ENCODE measurements around the gene RPS19BP1.

The RPS19BP1 gene

GRCh38 chr22:39576027-39576426, 43.5 kb upstream of the RPS19BP1 start:
- Histone ChIP-seq H3K4me2 (ENCODE audit: low read length) (no peak overlapping the region), H3F3A (ENCODE audit: control insufficient read depth, insufficient read depth) (no peaks in the 10 kb centered on the region), H3K4me3 (ENCODE audit: low read length) (no peak overlapping the region), H3K27ac (ENCODE audit: low read depth, low read length) (no peak overlapping the region), H3K36me3 (ENCODE audit: control insufficient read depth, low read length) (no peaks in the 10 kb centered on the region), H4K20me1 (ENCODE audit: control insufficient read depth, insufficient read depth, low read depth, low read length) (no peaks in the 10 kb centered on the region), H3K9me2 (replicated peaks; ENCODE audit: control insufficient read depth, low read length) (no peaks in the 10 kb centered on the region), H3K79me2 (ENCODE audit: control insufficient read depth, low read length) (no peaks in the 10 kb centered on the region), H3K9me3 (ENCODE audit: control insufficient read depth, insufficient read depth, low read length) (no peaks in the 10 kb centered on the region), H3K4me1 (ENCODE audit: control insufficient read depth, low read length) (peaks cover 7% of the 10 kb centered on the region), H3K27me3 (ENCODE audit: control insufficient read depth, low read length) (peaks cover 23% of the 10 kb centered on the region)
- TF ChIP-seq CTCF (IDR thresholded peaks at IDR 0.05; ENCODE audit: low read depth, low read length, poor library complexity, severe bottlenecking): no peak
- no peak for TF ChIP-seq EZH2phosphoT487 (IDR thresholded peaks at IDR 0.05; ENCODE audit: borderline replicate concordance, low read length)

GRCh38 chr22:39575552-39575825, 42.9 kb upstream of the RPS19BP1 start:
- Histone ChIP-seq H3K4me1 (ENCODE audit: control insufficient read depth, low read length) (peaks cover 7% of the 10 kb centered on the region), H3K27me3 (ENCODE audit: control insufficient read depth, low read length) (peaks cover 20% of the 10 kb centered on the region; the same call in 1 of the 2 replicates), H3K4me3 (ENCODE audit: low read length) (no peak overlapping the region), H3K79me2 (ENCODE audit: control insufficient read depth, low read length) (no peaks in the 10 kb centered on the region), H3K9me2 (replicated peaks; ENCODE audit: control insufficient read depth, low read length) (no peaks in the 10 kb centered on the region), H3K27ac (ENCODE audit: low read depth, low read length) (no peak overlapping the region), H3K36me3 (ENCODE audit: control insufficient read depth, low read length) (no peaks in the 10 kb centered on the region), H3K4me2 (ENCODE audit: low read length) (no peak overlapping the region), H3F3A (ENCODE audit: control insufficient read depth, insufficient read depth) (no peaks in the 10 kb centered on the region), H3K9me3 (ENCODE audit: control insufficient read depth, insufficient read depth, low read length) (no peaks in the 10 kb centered on the region), H4K20me1 (ENCODE audit: control insufficient read depth, insufficient read depth, low read depth, low read length) (no peaks in the 10 kb centered on the region)
- TF ChIP-seq EZH2phosphoT487 (IDR thresholded peaks at IDR 0.05; ENCODE audit: borderline replicate concordance, low read length) (no peak), CTCF (IDR thresholded peaks at IDR 0.05; ENCODE audit: low read depth, low read length, poor library complexity, severe bottlenecking) (no peak)

GRCh38 chr22:39574779-39575551, 42.4 kb upstream of the RPS19BP1 start:
- H4K20me1 ChIP-seq (ENCODE audit: control insufficient read depth, insufficient read depth, low read depth, low read length): no peaks in the 10 kb centered on the region
- H3K27me3 ChIP-seq (ENCODE audit: control insufficient read depth, low read length): peaks cover 18% of the 10 kb centered on the region; the same call in 1 of the 2 replicates
- no peak overlapping the region for H3K4me3 ChIP-seq (ENCODE audit: low read length)
- no peak overlapping the region for H3K27ac ChIP-seq (ENCODE audit: low read depth, low read length)
- no peaks in the 10 kb centered on the region for H3F3A ChIP-seq (ENCODE audit: control insufficient read depth, insufficient read depth)
- H3K9me3 ChIP-seq (ENCODE audit: control insufficient read depth, insufficient read depth, low read length): no peaks in the 10 kb centered on the region
- TF ChIP-seq CTCF (IDR thresholded peaks at IDR 0.05; ENCODE audit: low read depth, low read length, poor library complexity, severe bottlenecking) (no peak), EZH2phosphoT487 (IDR thresholded peaks at IDR 0.05; ENCODE audit: borderline replicate concordance, low read length) (no peak)
- H3K9me2 ChIP-seq (replicated peaks; ENCODE audit: control insufficient read depth, low read length): no peaks in the 10 kb centered on the region
- H3K4me2 ChIP-seq (ENCODE audit: low read length): no peak overlapping the region
- no peaks in the 10 kb centered on the region for H3K36me3 ChIP-seq (ENCODE audit: control insufficient read depth, low read length)
- no peaks in the 10 kb centered on the region for H3K79me2 ChIP-seq (ENCODE audit: control insufficient read depth, low read length)
- peaks cover 7% of the 10 kb centered on the region for H3K4me1 ChIP-seq (ENCODE audit: control insufficient read depth, low read length)

All from DOHH2 (cell line).